Immature natural killer cell (primary cell): ENCODE measurements around the gene CFAP97D2. TPM values are rescaled to one million over a fixed set of nuclear protein-coding genes. Genes with fewer than 3 reads are reported as not detected.
"Not testable (repeated sequence)": the region's sequence is repeated elsewhere in the genome, so short reads cannot be mapped to it uniquely, and the experiment has no call there.

Experiments used
- DNase-seq, 3 donors: peaks; one replicate each; pipeline ENCODE4 v3.0.0; 2022; ENCODE audit warnings: mixed read lengths in 1 of 3
- H3K27ac Mint-ChIP-seq, 6 donors: one replicate each; pipeline ENCODE4 v1.8.0; 2020; ENCODE audit warnings: mixed read lengths in 6 of 6, mild to moderate bottlenecking in 5 of 6, inconsistent platforms in 4 of 6, moderate library complexity in 3 of 6
- H3K27me3 Mint-ChIP-seq, 3 donors: one replicate each; pipeline ENCODE4 v1.8.0; 2020 to 2021; ENCODE audit warnings: low read depth in 3 of 3, mild to moderate bottlenecking in 3 of 3, mixed read lengths in 3 of 3, moderate library complexity in 3 of 3, inconsistent platforms in 1 of 3
- H3K36me3 Mint-ChIP-seq, 3 donors: one replicate each; pipeline ENCODE4 v1.8.0; 2020; ENCODE audit warnings: mixed read lengths in 3 of 3, inconsistent platforms in 2 of 3, mild to moderate bottlenecking in 2 of 3
- H3K4me1 Mint-ChIP-seq, 2 donors: one replicate each; pipeline ENCODE4 v1.8.0; 2020; ENCODE audit warnings: inconsistent platforms in 2 of 2, mild to moderate bottlenecking in 2 of 2, mixed read lengths in 2 of 2, moderate library complexity in 1 of 2
- H3K4me3 Mint-ChIP-seq, 5 donors: one replicate each; pipeline ENCODE4 v1.8.0; 2020; ENCODE audit warnings: mild to moderate bottlenecking in 5 of 5, mixed read lengths in 5 of 5, inconsistent platforms in 3 of 5, moderate library complexity in 3 of 5
- H3K9me3 Mint-ChIP-seq, 6 donors: one replicate each; pipeline ENCODE4 v1.8.0; 2020; ENCODE audit warnings: mild to moderate bottlenecking in 6 of 6, mixed read lengths in 6 of 6, inconsistent platforms in 4 of 6, moderate library complexity in 3 of 6
- polyA plus RNA-seq, 3 donors: library from polyadenylated mRNA; unstranded; fragments of 300-500 nt; fragmentation: Illumina TruSeq; gene quantifications; one replicate each; pipeline ENCODE4 v1.2.3, GENCODE V29; 2021

Gene CFAP97D2
- polyA plus RNA-seq, 3 donors from 2014 or later: 0.40 to 1.0 (median 0.44) TPM

GRCh38 chr13:114173272-114173671 is 5.8 kb upstream of the CFAP97D2 start:
- H3K4me3 Mint-ChIP-seq: peak overlapping the region in 1 of 5 donors; percentile 15
- DNase-seq: no peak
- H3K27ac Mint-ChIP-seq: no peak overlapping the region

GRCh38 chr13:114173745-114174144 is 5.3 kb upstream of the CFAP97D2 start:
- Mint-ChIP-seq H3K27me3 (peaks cover 0 to 4% (median 1%) of the 10 kb centered on the region in 3 donors), H3K4me1 (peaks cover 30 to 40% of the 10 kb centered on the region in 2 donors), H3K36me3 (peaks cover 3 to 10% (median 6%) of the 10 kb centered on the region in 3 donors), H3K4me3 (no peak overlapping the region), H3K27ac (no peak overlapping the region), H3K9me3 (peaks cover 0 to 15% (median 4%) of the 10 kb centered on the region in 6 donors)
- no peak for DNase-seq

More at GRCh38 chr13:114173272-114173671, 5.8 kb upstream of the CFAP97D2 start:
- peaks cover 3 to 11% (median 6%) of the 10 kb centered on the region in 3 donors for H3K36me3 Mint-ChIP-seq
- no peaks in the 10 kb centered on the region for H3K27me3 Mint-ChIP-seq
- H3K4me1 Mint-ChIP-seq: peaks cover 25 to 36% of the 10 kb centered on the region in 2 donors
- H3K9me3 Mint-ChIP-seq: peaks cover 0 to 15% (median 4%) of the 10 kb centered on the region in 6 donors

GRCh38 chr13:114174529-114174961 is 4.5 kb upstream of the CFAP97D2 start:
- peaks cover 0 to 5% (median 2%) of the 10 kb centered on the region in 3 donors for H3K27me3 Mint-ChIP-seq
- no peak overlapping the region for H3K4me3 Mint-ChIP-seq
- H3K4me1 Mint-ChIP-seq: peaks cover 30 to 47% of the 10 kb centered on the region in 2 donors
- H3K9me3 Mint-ChIP-seq: peaks cover 0 to 15% (median 4%) of the 10 kb centered on the region in 6 donors
- H3K27ac Mint-ChIP-seq: peak overlapping the region in 3 of 6 donors; percentile 18 to 46 (median 28)
- peaks cover 3 to 6% (median 6%) of the 10 kb centered on the region in 3 donors for H3K36me3 Mint-ChIP-seq
- DNase-seq: no peak

- peaks cover 0 to 10% (median 4%) of the 10 kb centered on the region in 6 donors for H3K9me3 Mint-ChIP-seq
- not testable (repeated sequence) for H3K36me3 Mint-ChIP-seq
- peak in 1 of 3 donors; percentile 19 for DNase-seq
- H3K27me3 Mint-ChIP-seq: peaks cover 0 to 11% (median 5%) of the 10 kb centered on the region in 3 donors
- peak overlapping the region in 5 of 6 donors; percentile 24 to 67 (median 40) for H3K27ac Mint-ChIP-seq
- peak overlapping the region in 1 of 5 donors; percentile 21 for H3K4me3 Mint-ChIP-seq
- H3K4me1 Mint-ChIP-seq: peaks cover 47 to 66% of the 10 kb centered on the region in 2 donors
Measured at GRCh38 chr13:114176359-114176902, 2.6 kb upstream of the CFAP97D2 start.

GRCh38 chr13:114177245-114178010 is 1.6 kb upstream of the CFAP97D2 start:
- peaks cover 0 to 10% (median 4%) of the 10 kb centered on the region in 6 donors for H3K9me3 Mint-ChIP-seq
- peak in 1 of 3 donors; percentile 28 for DNase-seq
- peaks cover 0 to 14% (median 5%) of the 10 kb centered on the region in 3 donors for H3K27me3 Mint-ChIP-seq
- peak overlapping the region in 3 of 5 donors; percentile 0 to 43 (median 42) for H3K4me3 Mint-ChIP-seq
- peak overlapping the region in 4 of 6 donors; percentile 13 to 43 (median 30) for H3K27ac Mint-ChIP-seq
- peaks cover 3 to 9% (median 6%) of the 10 kb centered on the region in 3 donors for H3K36me3 Mint-ChIP-seq
- H3K4me1 Mint-ChIP-seq: peaks cover 47 to 70% of the 10 kb centered on the region in 2 donors

GRCh38 chr13:114185182-114185971 is 6.3 kb downstream of the CFAP97D2 start:
- DNase-seq: no peak
- Mint-ChIP-seq H3K36me3 (peaks cover 0 to 14% (median 3%) of the 10 kb centered on the region in 3 donors), H3K27me3 (peaks cover 4 to 8% (median 6%) of the 10 kb centered on the region in 3 donors), H3K4me1 (peaks cover 9 to 14% of the 10 kb centered on the region in 2 donors), H3K27ac (no peak overlapping the region), H3K9me3 (peaks cover 0 to 2% (median 0%) of the 10 kb centered on the region in 6 donors), H3K4me3 (no peak overlapping the region)

- peak; percentile 50 to 60 (median 52) for DNase-seq
- Mint-ChIP-seq H3K27me3 (peaks cover 0 to 3% (median 1%) of the 10 kb centered on the region in 3 donors), H3K9me3 (peaks cover 0 to 2% (median 0%) of the 10 kb centered on the region in 6 donors), H3K4me1 (peaks cover 22 to 33% of the 10 kb centered on the region in 2 donors), H3K4me3 (peak overlapping the region; percentile 36 to 69 (median 59)), H3K27ac (peak overlapping the region; percentile 27 to 88 (median 82)), H3K36me3 (peaks cover 0 to 3% (median 0%) of the 10 kb centered on the region in 3 donors)
Measured at GRCh38 chr13:114194853-114195252, 15.8 kb downstream of the CFAP97D2 start.

GRCh38 chr13:114196629-114197028 is 17.6 kb downstream of the CFAP97D2 start:
- H3K27me3 Mint-ChIP-seq: peaks cover 3 to 6% (median 5%) of the 10 kb centered on the region in 3 donors
- H3K4me3 Mint-ChIP-seq: peak overlapping the region in 1 of 5 donors; percentile 26
- H3K4me1 Mint-ChIP-seq: peaks cover 22 to 33% of the 10 kb centered on the region in 2 donors
- no peak for DNase-seq
- H3K9me3 Mint-ChIP-seq: peaks cover 0 to 2% (median 0%) of the 10 kb centered on the region in 6 donors
- no peaks in the 10 kb centered on the region for H3K36me3 Mint-ChIP-seq
- peak overlapping the region in 2 of 6 donors; percentile 17 to 54 for H3K27ac Mint-ChIP-seq

- H3K36me3 Mint-ChIP-seq: no peaks in the 10 kb centered on the region
- peaks cover 26 to 36% of the 10 kb centered on the region in 2 donors for H3K4me1 Mint-ChIP-seq
- H3K27ac Mint-ChIP-seq: no peak overlapping the region
- H3K9me3 Mint-ChIP-seq: peaks cover 0 to 2% (median 0%) of the 10 kb centered on the region in 6 donors
- peaks cover 3 to 6% (median 5%) of the 10 kb centered on the region in 3 donors for H3K27me3 Mint-ChIP-seq
- no peak for DNase-seq
- no peak overlapping the region for H3K4me3 Mint-ChIP-seq
Measured at GRCh38 chr13:114198556-114198955, 19.5 kb downstream of the CFAP97D2 start.

GRCh38 chr13:114199526-114199925 is 20.5 kb downstream of the CFAP97D2 start:
- not testable (repeated sequence) for H3K36me3 Mint-ChIP-seq

GRCh38 chr13:114199954-114200353 is 20.9 kb downstream of the CFAP97D2 start:
- peak overlapping the region in 1 of 5 donors; percentile 29 for H3K4me3 Mint-ChIP-seq
- H3K4me1 Mint-ChIP-seq: peaks cover 27 to 36% of the 10 kb centered on the region in 2 donors
- no peaks in the 10 kb centered on the region for H3K36me3 Mint-ChIP-seq
- peak overlapping the region in 1 of 6 donors; percentile 16 for H3K27ac Mint-ChIP-seq
- H3K27me3 Mint-ChIP-seq: peaks cover 3 to 6% (median 5%) of the 10 kb centered on the region in 3 donors
- H3K9me3 Mint-ChIP-seq: peaks cover 0 to 2% (median 0%) of the 10 kb centered on the region in 6 donors
- DNase-seq: no peak

More at GRCh38 chr13:114199526-114199925, 20.5 kb downstream of the CFAP97D2 start:
- H3K4me1 Mint-ChIP-seq: peaks cover 27 to 36% of the 10 kb centered on the region in 2 donors
- H3K27me3 Mint-ChIP-seq, H3K27ac Mint-ChIP-seq, DNase-seq, H3K9me3 Mint-ChIP-seq, H3K4me3 Mint-ChIP-seq: not testable (repeated sequence)

- Mint-ChIP-seq H3K27ac (peak overlapping the region in 2 of 6 donors; percentile 16 to 57), H3K9me3 (peaks cover 0 to 2% (median 0%) of the 10 kb centered on the region in 6 donors), H3K36me3 (no peaks in the 10 kb centered on the region), H3K27me3 (peaks cover 3 to 6% (median 5%) of the 10 kb centered on the region in 3 donors), H3K4me3 (peak overlapping the region in 1 of 5 donors; percentile 29), H3K4me1 (peaks cover 22 to 32% of the 10 kb centered on the region in 2 donors)
- DNase-seq: no peak
Measured at GRCh38 chr13:114200399-114200911, 21.4 kb downstream of the CFAP97D2 start.

GRCh38 chr13:114202581-114202980 is 23.5 kb downstream of the CFAP97D2 start:
- Mint-ChIP-seq H3K27me3 (peaks cover 3 to 7% (median 5%) of the 10 kb centered on the region in 3 donors), H3K9me3 (peaks cover 0 to 1% (median 0%) of the 10 kb centered on the region in 6 donors), H3K4me3 (no peak overlapping the region), H3K27ac (no peak overlapping the region), H3K4me1 (peaks cover 20 to 24% of the 10 kb centered on the region in 2 donors), H3K36me3 (no peaks in the 10 kb centered on the region)
- DNase-seq: no peak
